Activated CD4-positive, alpha-beta T cell treated with anti-CD3 and anti-CD28 coated beads, Interleukin-2, amount 50 U/mL, for 4 hours (primary cell): Measurements from ENCODE around the gene PSMF1.
"Not testable (repeated sequence)": the region's sequence is repeated elsewhere in the genome, so short reads cannot be mapped to it uniquely, and the experiment has no call there.

Experiments used
- DNase-seq, 2 experiments: peaks; one replicate each; pipeline ENCODE4 v3.0.0-alpha.2; 2020

Gene PSMF1

GRCh38 chr20:1216527-1217427 is 98.4 kb downstream of the PSMF1 start:
- not testable (repeated sequence) for DNase-seq
